Effector memory CD4-positive, alpha-beta T cell (primary cell): ENCODE results near the gene RFX5.
"Not testable (repeated sequence)": the region's sequence is repeated elsewhere in the genome, so short reads cannot be mapped to it uniquely, and the experiment has no call there.

Experiments
- DNase-seq, 3 donors: peaks; one replicate each; pipeline ENCODE4 v3.0.0-alpha.2; 2020
- H3K27ac ChIP-seq: 2 replicates; pipeline ENCODE4 v1.7.0; 2013; ENCODE audit warnings: mild to moderate bottlenecking, low read length, moderate library complexity; ENCODE audit not compliant: insufficient read depth, poor library complexity, severe bottlenecking
- H3K27me3 ChIP-seq: replicated peaks from 2 replicates; pipeline ENCODE4 v1.7.0; 2013; ENCODE audit warnings: mild to moderate bottlenecking, low read length; ENCODE audit not compliant: insufficient read depth, control insufficient read depth, poor library complexity, severe bottlenecking
- H3K36me3 ChIP-seq: 2 replicates; pipeline ENCODE4 v1.7.0; 2013; ENCODE audit warnings: mild to moderate bottlenecking, low read length, moderate library complexity; ENCODE audit not compliant: control insufficient read depth, insufficient read depth
- H3K4me1 ChIP-seq: 2 replicates; pipeline ENCODE4 v1.7.0; 2013; ENCODE audit warnings: low read length, mild to moderate bottlenecking; ENCODE audit not compliant: control insufficient read depth, insufficient read depth, poor library complexity, severe bottlenecking
- H3K4me3 ChIP-seq: 2 replicates; pipeline ENCODE4 v1.7.0; 2013; ENCODE audit warnings: low read length, low read depth, mild to moderate bottlenecking; ENCODE audit not compliant: insufficient read depth, poor library complexity, severe bottlenecking
- H3K9me3 ChIP-seq: 2 replicates; pipeline ENCODE4 v1.7.0; 2013; ENCODE audit warnings: mild to moderate bottlenecking, low read length, moderate library complexity; ENCODE audit not compliant: control insufficient read depth
- total RNA-seq, 3 donors: gene quantifications; one replicate each; lab custom pipeline; 2026; lab: John Stamatoyannopoulos, UW

The RFX5 gene
- 110 to 149 (median 133) reads per million in 3 donors for total RNA-seq

GRCh38 chr1:151346769-151347522, at the start of gene RFX5:
RFX5 (minus strand) TSS chr1:151347252; CDS start chr1:151346320, 932 bp downstream.
- DNase-seq = peak; percentile 92 to 94 (median 94)
- H3K4me3 ChIP-seq = peak within 1 kb of the TSS; percentile 82
- H3K27ac ChIP-seq = peak within 1 kb of the TSS; percentile 97
- H3K9me3 ChIP-seq = no peaks in the 10 kb centered on the region
- H3K36me3 ChIP-seq = peaks cover 29% of the 10 kb centered on the region
- no peaks in the 10 kb centered on the region for H3K27me3 ChIP-seq
- H3K4me1 ChIP-seq = peaks cover 10% of the 10 kb centered on the region

- not testable (repeated sequence) for H3K9me3 ChIP-seq, H3K4me3 ChIP-seq, H3K27me3 ChIP-seq, H3K4me1 ChIP-seq, H3K27ac ChIP-seq, DNase-seq
- H3K36me3 ChIP-seq = peaks cover 11% of the 10 kb centered on the region
Observed at GRCh38 chr1:151396265-151396664, 49.2 kb upstream of the RFX5 start.

- Histone ChIP-seq H3K9me3 (no peaks in the 10 kb centered on the region), H3K27ac (no peak overlapping the region), H3K4me3 (no peak overlapping the region), H3K4me1 (no peaks in the 10 kb centered on the region), H3K27me3 (no peaks in the 10 kb centered on the region), H3K36me3 (no peaks in the 10 kb centered on the region)
- no peak for DNase-seq
Observed at GRCh38 chr1:151393583-151393982, 46.5 kb upstream of the RFX5 start.

- Histone ChIP-seq H3K27ac (no peak overlapping the region), H3K9me3 (no peaks in the 10 kb centered on the region), H3K4me1 (no peaks in the 10 kb centered on the region), H3K4me3 (no peak overlapping the region), H3K36me3 (no peaks in the 10 kb centered on the region), H3K27me3 (no peaks in the 10 kb centered on the region)
- DNase-seq = no peak
Observed at GRCh38 chr1:151391079-151391563, 44.1 kb upstream of the RFX5 start.

GRCh38 chr1:151390221-151391078, 43.4 kb upstream of the RFX5 start:
- not testable (repeated sequence) for DNase-seq, H3K4me3 ChIP-seq, H3K36me3 ChIP-seq, H3K4me1 ChIP-seq, H3K27ac ChIP-seq, H3K9me3 ChIP-seq, H3K27me3 ChIP-seq

GRCh38 chr1:151386002-151386401, 39.0 kb upstream of the RFX5 start:
- no peak overlapping the region for H3K27ac ChIP-seq
- H3K9me3 ChIP-seq = no peaks in the 10 kb centered on the region
- H3K36me3 ChIP-seq = no peaks in the 10 kb centered on the region
- H3K27me3 ChIP-seq = no peaks in the 10 kb centered on the region
- H3K4me1 ChIP-seq = no peaks in the 10 kb centered on the region
- DNase-seq = no peak
- H3K4me3 ChIP-seq = no peak overlapping the region

GRCh38 chr1:151384584-151384983, 37.5 kb upstream of the RFX5 start:
- no peaks in the 10 kb centered on the region for H3K36me3 ChIP-seq
- H3K27ac ChIP-seq = no peak overlapping the region
- no peaks in the 10 kb centered on the region for H3K27me3 ChIP-seq
- H3K9me3 ChIP-seq = no peaks in the 10 kb centered on the region
- no peak for DNase-seq
- H3K4me3 ChIP-seq = no peak overlapping the region
- H3K4me1 ChIP-seq = no peaks in the 10 kb centered on the region

- Histone ChIP-seq H3K27ac (no peak overlapping the region), H3K9me3 (no peaks in the 10 kb centered on the region), H3K4me3 (no peak overlapping the region), H3K36me3 (no peaks in the 10 kb centered on the region), H3K4me1 (no peaks in the 10 kb centered on the region), H3K27me3 (no peaks in the 10 kb centered on the region)
- no peak for DNase-seq
Observed at GRCh38 chr1:151377150-151377884, 30.3 kb upstream of the RFX5 start.

GRCh38 chr1:151373196-151373595, 26.1 kb upstream of the RFX5 start:
- H3K36me3 ChIP-seq = no peaks in the 10 kb centered on the region
- no peak overlapping the region for H3K27ac ChIP-seq
- no peaks in the 10 kb centered on the region for H3K4me1 ChIP-seq
- no peaks in the 10 kb centered on the region for H3K9me3 ChIP-seq
- no peak overlapping the region for H3K4me3 ChIP-seq
- H3K27me3 ChIP-seq = no peaks in the 10 kb centered on the region
- no peak for DNase-seq
